HepG2 (cell line): ENCODE results near the gene CCDC83. TPM values are rescaled to one million over a fixed set of nuclear protein-coding genes. Genes with fewer than 3 reads are reported as not detected.

Experiments used
- CBFB ChIP-seq: sonication (generic); formaldehyde crosslinking; IDR thresholded peaks from 2 replicates; pipeline ENCODE4 v1.4.0; 2020; ENCODE audit warnings: missing genetic modification reagents
- HMGA1 ChIP-seq: sonication (generic); formaldehyde crosslinking; conservative IDR thresholded peaks from 2 replicates; pipeline ENCODE4 v1.4.0; 2020; ENCODE audit warnings: missing genetic modification reagents
- KDM3A ChIP-seq: IDR thresholded peaks from 2 replicates; pipeline ENCODE4 v1.6.1; 2018; ENCODE audit warnings: low read depth, missing compliant biosample characterization
- NFKBIZ ChIP-seq: IDR thresholded peaks from 2 replicates; pipeline ENCODE4 v1.6.1; 2018; ENCODE audit warnings: missing genetic modification reagents, missing compliant biosample characterization
- POGZ ChIP-seq: sonication (generic); formaldehyde crosslinking; IDR thresholded peaks from 2 replicates; pipeline ENCODE4 v1.4.0; 2020; ENCODE audit warnings: mild to moderate bottlenecking, missing genetic modification reagents
- SATB2 ChIP-seq: sonication (generic); formaldehyde crosslinking; IDR thresholded peaks from 2 replicates; pipeline ENCODE4 v1.5.0; 2020; ENCODE audit warnings: missing genetic modification reagents
- SCMH1 ChIP-seq: sonication (generic); formaldehyde crosslinking; IDR thresholded peaks from 2 replicates; pipeline ENCODE4 v1.9.0; 2021; ENCODE audit warnings: missing genetic modification reagents, mild to moderate bottlenecking, borderline replicate concordance
- ZNF263 ChIP-seq: sonication (generic); formaldehyde crosslinking; IDR thresholded peaks from 2 replicates; pipeline ENCODE4 v1.4.0; 2020; ENCODE audit warnings: missing genetic modification reagents
- ZNF382 ChIP-seq: sonication (generic); formaldehyde crosslinking; IDR thresholded peaks from 2 replicates; pipeline ENCODE4 v1.5.0; 2020; ENCODE audit warnings: missing genetic modification reagents, mild to moderate bottlenecking, borderline replicate concordance
- ZNF577 ChIP-seq: sonication (generic); formaldehyde crosslinking; IDR thresholded peaks from 2 replicates; pipeline ENCODE4 v1.4.0; 2020; ENCODE audit warnings: mild to moderate bottlenecking, low read depth, missing genetic modification reagents, borderline replicate concordance
- ZNF703 ChIP-seq: sonication (generic); formaldehyde crosslinking; IDR thresholded peaks from 2 replicates; pipeline ENCODE4 v1.5.1; 2020; ENCODE audit warnings: missing genetic modification reagents, mild to moderate bottlenecking, moderate library complexity, borderline replicate concordance
- ZNF782 ChIP-seq: sonication (generic); formaldehyde crosslinking; IDR thresholded peaks from 2 replicates; pipeline ENCODE4 v1.4.0; 2020; ENCODE audit warnings: missing genetic modification reagents, mild to moderate bottlenecking, borderline replicate concordance
- ZNF891 ChIP-seq: sonication (generic); formaldehyde crosslinking; IDR thresholded peaks from 2 replicates; pipeline ENCODE4 v1.5.0; 2020; ENCODE audit warnings: mild to moderate bottlenecking, missing genetic modification reagents
- polyA plus RNA-seq, 8 experiments: library from polyadenylated mRNA; depleted of rRNA in 3 of 8; stranded (reverse) in 7 of 8; unstranded in 1 of 8; fragments of >200 nt; fragmentation: Illumina TruSeq in 4 of 8; extraction: Trizol in 4 of 8; gene quantifications; 2 replicates each; pipeline versions ENCODE4 v1.2.1 to v1.2.3, GENCODE V29; 2011 to 2016; ENCODE audit warnings: low read depth in 4 of 8, missing spikeins in 1 of 8, mixed read lengths in 1 of 8; ENCODE audit not compliant: insufficient read depth in 1 of 8
- total RNA-seq, 5 experiments: library from RNA; depleted of rRNA; stranded (reverse); fragments of >200 nt; fragmentation: Illumina TruSeq; extraction: Trizol; gene quantifications; 2 replicates each; pipeline ENCODE4 v1.2.3, GENCODE V29; 2016; ENCODE audit warnings: low read depth in 1 of 5
- TF ChIP-seq, protein P1 (sequence below): sonication (generic); formaldehyde crosslinking; IDR thresholded peaks from 2 replicates; pipeline ENCODE4 v1.4.0; 2020; ENCODE audit warnings: mild to moderate bottlenecking, missing genetic modification reagents
- TF ChIP-seq, protein P2 (sequence below): sonication (generic); formaldehyde crosslinking; IDR thresholded peaks from 2 replicates; pipeline ENCODE4 v1.8.0; 2022; ENCODE audit warnings: low read depth, missing genetic modification reagents
- TF ChIP-seq, protein P3 (sequence below): IDR thresholded peaks from 2 replicates; pipeline ENCODE4 v1.6.1; 2012; ENCODE audit warnings: low read length, improper control_type of control experiment
- TF ChIP-seq, protein P4 (sequence below): sonication (generic); formaldehyde crosslinking; conservative IDR thresholded peaks from 2 replicates; pipeline ENCODE4 v1.4.0; 2020; ENCODE audit warnings: missing genetic modification reagents
- TF ChIP-seq, protein P5 (sequence below): sonication (generic); formaldehyde crosslinking; IDR thresholded peaks from 2 replicates; pipeline ENCODE4 v1.9.0; 2022; ENCODE audit warnings: low read depth, missing genetic modification reagents
- TF ChIP-seq, protein P6 (sequence below): sonication (generic); formaldehyde crosslinking; IDR thresholded peaks from 2 replicates; pipeline ENCODE4 v1.9.0; 2021; ENCODE audit warnings: missing genetic modification reagents, borderline replicate concordance

CCDC83 gene
- total and polyA plus RNA-seq, 2 of the 13 experiments (the other 11 are each of a cell fraction or from before 2014, with no cell fraction given) = not detected

DNA sequence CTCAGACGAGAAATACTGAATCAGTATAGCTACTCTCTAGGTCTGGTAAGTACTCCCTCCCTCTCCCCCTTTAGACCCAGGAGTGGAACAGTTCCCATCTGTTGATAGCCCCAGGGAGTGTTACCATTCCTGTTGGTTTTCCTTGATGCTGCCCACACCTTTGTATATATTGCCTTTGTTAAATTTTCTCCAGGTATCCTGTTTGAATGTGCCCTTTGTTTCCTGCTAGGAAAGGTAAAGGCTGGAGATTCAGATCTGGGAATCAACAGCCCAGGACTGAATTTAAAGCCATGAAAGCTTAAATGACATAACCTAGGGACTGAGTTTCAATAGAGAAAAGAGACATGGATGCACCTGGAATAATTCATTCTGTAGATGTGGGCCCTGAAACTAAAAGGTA, 68.3 kb downstream of the CCDC83 start (continued):
- TF ChIP-seq, protein P1, sequence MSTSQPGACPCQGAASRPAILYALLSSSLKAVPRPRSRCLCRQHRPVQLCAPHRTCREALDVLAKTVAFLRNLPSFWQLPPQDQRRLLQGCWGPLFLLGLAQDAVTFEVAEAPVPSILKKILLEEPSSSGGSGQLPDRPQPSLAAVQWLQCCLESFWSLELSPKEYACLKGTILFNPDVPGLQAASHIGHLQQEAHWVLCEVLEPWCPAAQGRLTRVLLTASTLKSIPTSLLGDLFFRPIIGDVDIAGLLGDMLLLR = no peak
- peak; percentile 15; the same call in 1 of the 2 replicates for TF ChIP-seq ZNF263 (CRISPR knock-in tag)
- TF ChIP-seq, protein P2, sequence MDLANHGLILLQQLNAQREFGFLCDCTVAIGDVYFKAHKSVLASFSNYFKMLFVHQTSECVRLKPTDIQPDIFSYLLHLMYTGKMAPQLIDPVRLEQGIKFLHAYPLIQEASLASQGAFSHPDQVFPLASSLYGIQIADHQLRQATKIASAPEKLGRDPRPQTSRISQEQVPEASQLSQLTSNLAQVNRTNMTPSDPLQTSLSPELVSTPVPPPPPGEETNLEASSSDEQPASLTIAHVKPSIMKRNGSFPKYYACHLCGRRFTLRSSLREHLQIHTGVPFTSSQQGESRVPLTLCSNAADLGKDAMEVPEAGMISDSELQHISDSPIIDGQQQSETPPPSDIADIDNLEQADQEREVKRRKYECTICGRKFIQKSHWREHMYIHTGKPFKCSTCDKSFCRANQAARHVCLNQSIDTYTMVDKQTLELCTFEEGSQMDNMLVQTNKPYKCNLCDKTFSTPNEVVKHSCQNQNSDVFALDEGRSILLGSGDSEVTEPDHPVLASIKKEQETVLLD = no peak
- TF ChIP-seq, protein P3, sequence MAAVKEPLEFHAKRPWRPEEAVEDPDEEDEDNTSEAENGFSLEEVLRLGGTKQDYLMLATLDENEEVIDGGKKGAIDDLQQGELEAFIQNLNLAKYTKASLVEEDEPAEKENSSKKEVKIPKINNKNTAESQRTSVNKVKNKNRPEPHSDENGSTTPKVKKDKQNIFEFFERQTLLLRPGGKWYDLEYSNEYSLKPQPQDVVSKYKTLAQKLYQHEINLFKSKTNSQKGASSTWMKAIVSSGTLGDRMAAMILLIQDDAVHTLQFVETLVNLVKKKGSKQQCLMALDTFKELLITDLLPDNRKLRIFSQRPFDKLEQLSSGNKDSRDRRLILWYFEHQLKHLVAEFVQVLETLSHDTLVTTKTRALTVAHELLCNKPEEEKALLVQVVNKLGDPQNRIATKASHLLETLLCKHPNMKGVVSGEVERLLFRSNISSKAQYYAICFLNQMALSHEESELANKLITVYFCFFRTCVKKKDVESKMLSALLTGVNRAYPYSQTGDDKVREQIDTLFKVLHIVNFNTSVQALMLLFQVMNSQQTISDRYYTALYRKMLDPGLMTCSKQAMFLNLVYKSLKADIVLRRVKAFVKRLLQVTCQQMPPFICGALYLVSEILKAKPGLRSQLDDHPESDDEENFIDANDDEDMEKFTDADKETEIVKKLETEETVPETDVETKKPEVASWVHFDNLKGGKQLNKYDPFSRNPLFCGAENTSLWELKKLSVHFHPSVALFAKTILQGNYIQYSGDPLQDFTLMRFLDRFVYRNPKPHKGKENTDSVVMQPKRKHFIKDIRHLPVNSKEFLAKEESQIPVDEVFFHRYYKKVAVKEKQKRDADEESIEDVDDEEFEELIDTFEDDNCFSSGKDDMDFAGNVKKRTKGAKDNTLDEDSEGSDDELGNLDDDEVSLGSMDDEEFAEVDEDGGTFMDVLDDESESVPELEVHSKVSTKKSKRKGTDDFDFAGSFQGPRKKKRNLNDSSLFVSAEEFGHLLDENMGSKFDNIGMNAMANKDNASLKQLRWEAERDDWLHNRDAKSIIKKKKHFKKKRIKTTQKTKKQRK = no peak
- no peak for TF ChIP-seq SCMH1 (CRISPR knock-in tag)
- no peak for TF ChIP-seq ZNF577
- TF ChIP-seq ZNF382 = no peak
- TF ChIP-seq KDM3A = no peak
- TF ChIP-seq ZNF703 = no peak
- TF ChIP-seq ZNF891 (CRISPR knock-in tag) = no peak
- TF ChIP-seq, protein P4, sequence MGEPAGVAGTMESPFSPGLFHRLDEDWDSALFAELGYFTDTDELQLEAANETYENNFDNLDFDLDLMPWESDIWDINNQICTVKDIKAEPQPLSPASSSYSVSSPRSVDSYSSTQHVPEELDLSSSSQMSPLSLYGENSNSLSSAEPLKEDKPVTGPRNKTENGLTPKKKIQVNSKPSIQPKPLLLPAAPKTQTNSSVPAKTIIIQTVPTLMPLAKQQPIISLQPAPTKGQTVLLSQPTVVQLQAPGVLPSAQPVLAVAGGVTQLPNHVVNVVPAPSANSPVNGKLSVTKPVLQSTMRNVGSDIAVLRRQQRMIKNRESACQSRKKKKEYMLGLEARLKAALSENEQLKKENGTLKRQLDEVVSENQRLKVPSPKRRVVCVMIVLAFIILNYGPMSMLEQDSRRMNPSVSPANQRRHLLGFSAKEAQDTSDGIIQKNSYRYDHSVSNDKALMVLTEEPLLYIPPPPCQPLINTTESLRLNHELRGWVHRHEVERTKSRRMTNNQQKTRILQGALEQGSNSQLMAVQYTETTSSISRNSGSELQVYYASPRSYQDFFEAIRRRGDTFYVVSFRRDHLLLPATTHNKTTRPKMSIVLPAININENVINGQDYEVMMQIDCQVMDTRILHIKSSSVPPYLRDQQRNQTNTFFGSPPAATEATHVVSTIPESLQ = no peak
- TF ChIP-seq, protein P5, sequence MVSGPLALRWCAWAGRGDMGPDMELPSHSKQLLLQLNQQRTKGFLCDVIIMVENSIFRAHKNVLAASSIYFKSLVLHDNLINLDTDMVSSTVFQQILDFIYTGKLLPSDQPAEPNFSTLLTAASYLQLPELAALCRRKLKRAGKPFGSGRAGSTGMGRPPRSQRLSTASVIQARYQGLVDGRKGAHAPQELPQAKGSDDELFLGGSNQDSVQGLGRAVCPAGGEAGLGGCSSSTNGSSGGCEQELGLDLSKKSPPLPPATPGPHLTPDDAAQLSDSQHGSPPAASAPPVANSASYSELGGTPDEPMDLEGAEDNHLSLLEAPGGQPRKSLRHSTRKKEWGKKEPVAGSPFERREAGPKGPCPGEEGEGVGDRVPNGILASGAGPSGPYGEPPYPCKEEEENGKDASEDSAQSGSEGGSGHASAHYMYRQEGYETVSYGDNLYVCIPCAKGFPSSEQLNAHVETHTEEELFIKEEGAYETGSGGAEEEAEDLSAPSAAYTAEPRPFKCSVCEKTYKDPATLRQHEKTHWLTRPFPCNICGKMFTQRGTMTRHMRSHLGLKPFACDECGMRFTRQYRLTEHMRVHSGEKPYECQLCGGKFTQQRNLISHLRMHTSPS (CRISPR knock-in tag) = no peak
- TF ChIP-seq, protein P6, sequence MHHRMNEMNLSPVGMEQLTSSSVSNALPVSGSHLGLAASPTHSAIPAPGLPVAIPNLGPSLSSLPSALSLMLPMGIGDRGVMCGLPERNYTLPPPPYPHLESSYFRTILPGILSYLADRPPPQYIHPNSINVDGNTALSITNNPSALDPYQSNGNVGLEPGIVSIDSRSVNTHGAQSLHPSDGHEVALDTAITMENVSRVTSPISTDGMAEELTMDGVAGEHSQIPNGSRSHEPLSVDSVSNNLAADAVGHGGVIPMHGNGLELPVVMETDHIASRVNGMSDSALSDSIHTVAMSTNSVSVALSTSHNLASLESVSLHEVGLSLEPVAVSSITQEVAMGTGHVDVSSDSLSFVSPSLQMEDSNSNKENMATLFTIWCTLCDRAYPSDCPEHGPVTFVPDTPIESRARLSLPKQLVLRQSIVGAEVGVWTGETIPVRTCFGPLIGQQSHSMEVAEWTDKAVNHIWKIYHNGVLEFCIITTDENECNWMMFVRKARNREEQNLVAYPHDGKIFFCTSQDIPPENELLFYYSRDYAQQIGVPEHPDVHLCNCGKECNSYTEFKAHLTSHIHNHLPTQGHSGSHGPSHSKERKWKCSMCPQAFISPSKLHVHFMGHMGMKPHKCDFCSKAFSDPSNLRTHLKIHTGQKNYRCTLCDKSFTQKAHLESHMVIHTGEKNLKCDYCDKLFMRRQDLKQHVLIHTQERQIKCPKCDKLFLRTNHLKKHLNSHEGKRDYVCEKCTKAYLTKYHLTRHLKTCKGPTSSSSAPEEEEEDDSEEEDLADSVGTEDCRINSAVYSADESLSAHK (CRISPR knock-in tag) = no peak
- no peak for TF ChIP-seq SATB2 (CRISPR knock-in tag)
- no peak for TF ChIP-seq NFKBIZ (CRISPR knock-in tag)
- TF ChIP-seq POGZ (CRISPR knock-in tag) = peak; percentile 53; the same call in 1 of the 2 replicates
- TF ChIP-seq ZNF782 (CRISPR knock-in tag) = no peak
- TF ChIP-seq CBFB (CRISPR knock-in tag) = no peak
- TF ChIP-seq HMGA1 (CRISPR knock-in tag) = no peak
